Measurements from ENCODE around the gene PTPRR. TPM values are rescaled to one million over a fixed set of nuclear protein-coding genes. Genes with fewer than 3 reads are reported as not detected.

PTPRR gene
- total and polyA plus RNA-seq, 2 of the 4 experiments (the other 2 are of a cell fraction) = 0.18 to 0.21 TPM

DNA sequence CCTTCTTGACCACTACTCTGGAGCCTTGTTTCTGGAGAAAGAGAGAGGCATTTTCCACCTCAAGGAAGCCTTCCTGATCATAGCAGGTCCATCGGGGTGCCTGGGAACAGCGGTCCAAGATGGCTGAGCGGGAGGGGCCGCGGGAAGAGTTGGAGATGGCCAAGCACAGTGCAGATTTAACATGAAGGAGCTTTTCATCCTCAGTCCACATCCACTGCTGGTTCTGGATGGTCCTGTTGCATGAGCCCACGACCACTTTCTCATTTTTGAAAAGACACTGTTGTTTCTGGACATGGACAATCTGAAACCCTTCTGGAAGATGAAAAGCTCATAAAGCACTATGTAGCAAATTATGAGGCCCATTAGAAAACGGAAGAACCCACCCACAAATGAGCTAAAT lies 284.8 kb downstream of the PTPRR start:
- H3K14ac ChIP-seq (replicated peaks; ENCODE audit: low read depth, low read length) = no peak overlapping the region
- CTCF ChIA-PET = interaction anchor here (0.6 to 1.1 kb wide), 2 partner anchors 25 to 39 kb away, joined by 3 read pairs; no protein-coding TSS in a partner anchor
- no peak overlapping the region for H4K8ac ChIP-seq (ENCODE audit: low read depth in 2 of 2, low read length in 2 of 2)
- no peak overlapping the region for H2BK20ac ChIP-seq (ENCODE audit: low read depth, low read length)
- dilution Hi-C loops (cut with HindIII; ENCODE audit: low sequenced_read_pairs, unreplicated experiment) = no loop called here
- no peak overlapping the region for H2AFZ ChIP-seq (replicated peaks; ENCODE audit: low read length, poor library complexity)
- no peak overlapping the region for H2AK9ac ChIP-seq (replicated peaks; ENCODE audit: low read depth, low read length, poor library complexity)
- H3K27ac ChIP-seq (ENCODE audit: insufficient read depth, low read length) = no peak overlapping the region
- H2BK5ac ChIP-seq (ENCODE audit: low read depth, low read length, poor library complexity, severe bottlenecking) = no peak overlapping the region
- ATAC-seq (ENCODE audit: low read depth) (no peak), DNase-seq (no peak)
- no peaks in the 10 kb centered on the region for H4K20me1 ChIP-seq (ENCODE audit: insufficient read depth, low read length)
- H3K9me3 ChIP-seq (ENCODE audit: control insufficient read depth, insufficient read depth, low read length) = no peaks in the 10 kb centered on the region
- no peak overlapping the region for H4K5ac ChIP-seq (ENCODE audit: low read depth, low read length)
- H3K4me2 ChIP-seq (ENCODE audit: low read depth, low read length) = no peak overlapping the region
- no peaks in the 10 kb centered on the region for H3K9me1 ChIP-seq (ENCODE audit: insufficient read depth, low read length)
- in situ Hi-C loops (cut with MboI; ENCODE audit: low sequenced_read_pairs) = no loop called here
- no peak overlapping the region for H3K9ac ChIP-seq (ENCODE audit: low read depth, low read length)
- H2BK120ac ChIP-seq (ENCODE audit: low read depth, low read length) = no peak overlapping the region
- no peak overlapping the region for H2AK5ac ChIP-seq (ENCODE audit: low read depth, low read length)
- BruUV-seq (replicated peaks) = no TSS peak
- H2BK15ac ChIP-seq (ENCODE audit: low read depth, low read length) = no peak overlapping the region
- H3K4me1 ChIP-seq (ENCODE audit: control insufficient read depth, insufficient read depth, low read length) = no peaks in the 10 kb centered on the region
- no peak overlapping the region for H3K18ac ChIP-seq (ENCODE audit: low read depth, low read length)
- H3K36me3 ChIP-seq (ENCODE audit: control insufficient read depth, insufficient read depth, low read length) = no peaks in the 10 kb centered on the region
- no peak overlapping the region for H3K23ac ChIP-seq (ENCODE audit: low read depth, low read length)
- WGBS, 2 experiments (ENCODE audit: extremely low coverage in 2 of 2, insufficient read length in 1 of 2) = 100% methylated on average over 2 of the region's 7 CpGs; no CpG with 5 or more reads in 1 of the 2 experiments
- intact Hi-C loops (cut with micrococcal nuclease) = no loop called here
- TF ChIP-seq, protein P1, sequence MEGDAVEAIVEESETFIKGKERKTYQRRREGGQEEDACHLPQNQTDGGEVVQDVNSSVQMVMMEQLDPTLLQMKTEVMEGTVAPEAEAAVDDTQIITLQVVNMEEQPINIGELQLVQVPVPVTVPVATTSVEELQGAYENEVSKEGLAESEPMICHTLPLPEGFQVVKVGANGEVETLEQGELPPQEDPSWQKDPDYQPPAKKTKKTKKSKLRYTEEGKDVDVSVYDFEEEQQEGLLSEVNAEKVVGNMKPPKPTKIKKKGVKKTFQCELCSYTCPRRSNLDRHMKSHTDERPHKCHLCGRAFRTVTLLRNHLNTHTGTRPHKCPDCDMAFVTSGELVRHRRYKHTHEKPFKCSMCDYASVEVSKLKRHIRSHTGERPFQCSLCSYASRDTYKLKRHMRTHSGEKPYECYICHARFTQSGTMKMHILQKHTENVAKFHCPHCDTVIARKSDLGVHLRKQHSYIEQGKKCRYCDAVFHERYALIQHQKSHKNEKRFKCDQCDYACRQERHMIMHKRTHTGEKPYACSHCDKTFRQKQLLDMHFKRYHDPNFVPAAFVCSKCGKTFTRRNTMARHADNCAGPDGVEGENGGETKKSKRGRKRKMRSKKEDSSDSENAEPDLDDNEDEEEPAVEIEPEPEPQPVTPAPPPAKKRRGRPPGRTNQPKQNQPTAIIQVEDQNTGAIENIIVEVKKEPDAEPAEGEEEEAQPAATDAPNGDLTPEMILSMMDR (conservative IDR thresholded peaks at IDR 0.05; ENCODE audit: low read depth, low read length) = no peak
- TF ChIP-seq MXI1 (IDR thresholded peaks at IDR 0.05; ENCODE audit: borderline replicate concordance, low read depth, low read length) (no peak), POLR2A (IDR thresholded peaks at IDR 0.05; ENCODE audit: low read depth, low read length) (no peak), BHLHE40 (IDR thresholded peaks at IDR 0.05; ENCODE audit: low read depth, low read length) (no peak), RCOR1 (IDR thresholded peaks at IDR 0.05; ENCODE audit: insufficient replicate concordance, low read length) (no peak), CEBPB (IDR thresholded peaks at IDR 0.05; ENCODE audit: low read depth, low read length) (no peak), RAD21 (IDR thresholded peaks at IDR 0.05; ENCODE audit: low read length) (no peak), MAZ (IDR thresholded peaks at IDR 0.05; ENCODE audit: borderline replicate concordance, low read depth, low read length) (no peak), RFX5 (IDR thresholded peaks at IDR 0.05; ENCODE audit: low read depth, low read length) (no peak), MAFK (IDR thresholded peaks at IDR 0.05; ENCODE audit: low read depth, low read length) (no peak), SMC3 (IDR thresholded peaks at IDR 0.05; ENCODE audit: low read depth, low read length) (no peak), FOS (IDR thresholded peaks at IDR 0.05; ENCODE audit: low read depth, low read length) (no peak), NFE2L2 (IDR thresholded peaks at IDR 0.05; ENCODE audit: low read depth, low read length) (no peak)
- TF ChIP-seq, protein P2, sequence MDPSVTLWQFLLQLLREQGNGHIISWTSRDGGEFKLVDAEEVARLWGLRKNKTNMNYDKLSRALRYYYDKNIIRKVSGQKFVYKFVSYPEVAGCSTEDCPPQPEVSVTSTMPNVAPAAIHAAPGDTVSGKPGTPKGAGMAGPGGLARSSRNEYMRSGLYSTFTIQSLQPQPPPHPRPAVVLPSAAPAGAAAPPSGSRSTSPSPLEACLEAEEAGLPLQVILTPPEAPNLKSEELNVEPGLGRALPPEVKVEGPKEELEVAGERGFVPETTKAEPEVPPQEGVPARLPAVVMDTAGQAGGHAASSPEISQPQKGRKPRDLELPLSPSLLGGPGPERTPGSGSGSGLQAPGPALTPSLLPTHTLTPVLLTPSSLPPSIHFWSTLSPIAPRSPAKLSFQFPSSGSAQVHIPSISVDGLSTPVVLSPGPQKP (IDR thresholded peaks at IDR 0.05; ENCODE audit: borderline replicate concordance, low read depth, low read length) = no peak
- TF ChIP-seq, protein P3, sequence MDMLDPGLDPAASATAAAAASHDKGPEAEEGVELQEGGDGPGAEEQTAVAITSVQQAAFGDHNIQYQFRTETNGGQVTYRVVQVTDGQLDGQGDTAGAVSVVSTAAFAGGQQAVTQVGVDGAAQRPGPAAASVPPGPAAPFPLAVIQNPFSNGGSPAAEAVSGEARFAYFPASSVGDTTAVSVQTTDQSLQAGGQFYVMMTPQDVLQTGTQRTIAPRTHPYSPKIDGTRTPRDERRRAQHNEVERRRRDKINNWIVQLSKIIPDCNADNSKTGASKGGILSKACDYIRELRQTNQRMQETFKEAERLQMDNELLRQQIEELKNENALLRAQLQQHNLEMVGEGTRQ (IDR thresholded peaks at IDR 0.05; ENCODE audit: low read depth, low read length) = no peak
- POLR2A ChIA-PET (ENCODE audit: unreplicated experiment) = no interaction called here
- no peak overlapping the region for H3K4ac ChIP-seq (ENCODE audit: low read depth, low read length)
- no peak overlapping the region for H3K4me3 ChIP-seq (ENCODE audit: insufficient read depth, low read depth, low read length)
- no peak overlapping the region for H3K56ac ChIP-seq (ENCODE audit: extremely low read depth, insufficient read depth, low read length)
- H4K91ac ChIP-seq (ENCODE audit: insufficient read depth, low read depth, low read length) = no peak overlapping the region
- no peaks in the 10 kb centered on the region for H3K79me1 ChIP-seq (ENCODE audit: low read depth in 1 of 2, low read length in 2 of 2)
- H3K27me3 ChIP-seq (ENCODE audit: control insufficient read depth, insufficient read depth, low read length) = no peaks in the 10 kb centered on the region

Data from IMR-90 (cell line).